Measurements from ENCODE around the gene CNNM4.

DNA sequence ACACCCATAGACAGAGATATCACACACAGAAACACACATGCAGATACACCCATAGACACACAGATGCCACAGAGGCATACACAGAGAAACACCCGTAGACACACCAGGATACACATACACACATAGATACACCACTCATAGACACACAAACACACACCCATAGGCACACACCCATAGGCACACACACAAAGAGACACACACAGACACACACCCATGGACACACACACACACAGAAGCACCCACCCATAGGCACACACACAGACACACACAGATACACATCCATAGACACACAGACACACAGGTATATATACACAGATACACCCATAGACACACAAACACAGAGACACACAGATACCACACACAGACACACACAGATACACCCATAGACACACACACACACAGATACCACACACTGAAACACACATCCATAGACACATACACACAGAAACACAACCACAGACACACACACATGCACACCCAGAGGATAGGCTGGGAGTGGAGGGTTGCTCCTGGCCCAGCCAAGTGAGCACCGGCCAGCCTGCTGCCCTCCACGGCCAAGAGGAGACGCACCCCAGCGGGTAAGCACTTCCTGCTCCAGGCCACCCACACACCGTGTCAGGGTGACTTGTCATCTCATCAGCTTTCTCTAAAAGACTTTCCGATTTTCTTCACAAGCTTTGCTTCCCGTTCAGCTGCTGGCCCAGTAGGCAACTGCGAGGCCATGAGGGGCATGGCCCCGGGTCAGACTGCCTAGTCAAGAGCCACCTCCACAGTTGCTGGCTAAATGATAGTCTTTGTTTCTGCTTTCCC is 41.3 kb downstream of the CNNM4 start:
- TF ChIP-seq, protein P1, sequence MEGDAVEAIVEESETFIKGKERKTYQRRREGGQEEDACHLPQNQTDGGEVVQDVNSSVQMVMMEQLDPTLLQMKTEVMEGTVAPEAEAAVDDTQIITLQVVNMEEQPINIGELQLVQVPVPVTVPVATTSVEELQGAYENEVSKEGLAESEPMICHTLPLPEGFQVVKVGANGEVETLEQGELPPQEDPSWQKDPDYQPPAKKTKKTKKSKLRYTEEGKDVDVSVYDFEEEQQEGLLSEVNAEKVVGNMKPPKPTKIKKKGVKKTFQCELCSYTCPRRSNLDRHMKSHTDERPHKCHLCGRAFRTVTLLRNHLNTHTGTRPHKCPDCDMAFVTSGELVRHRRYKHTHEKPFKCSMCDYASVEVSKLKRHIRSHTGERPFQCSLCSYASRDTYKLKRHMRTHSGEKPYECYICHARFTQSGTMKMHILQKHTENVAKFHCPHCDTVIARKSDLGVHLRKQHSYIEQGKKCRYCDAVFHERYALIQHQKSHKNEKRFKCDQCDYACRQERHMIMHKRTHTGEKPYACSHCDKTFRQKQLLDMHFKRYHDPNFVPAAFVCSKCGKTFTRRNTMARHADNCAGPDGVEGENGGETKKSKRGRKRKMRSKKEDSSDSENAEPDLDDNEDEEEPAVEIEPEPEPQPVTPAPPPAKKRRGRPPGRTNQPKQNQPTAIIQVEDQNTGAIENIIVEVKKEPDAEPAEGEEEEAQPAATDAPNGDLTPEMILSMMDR (conservative IDR thresholded peaks at IDR 0.05 in 1 of 2, IDR thresholded peaks at IDR 0.05 in 1 of 2; ENCODE audit: extremely low read depth in 1 of 2, insufficient read depth in 1 of 2, low read depth in 1 of 2, low read length in 2 of 2): no peak
- no peak for TF ChIP-seq EZH2 (IDR thresholded peaks at IDR 0.05; ENCODE audit: borderline replicate concordance, low read length)

Measured in mammary epithelial cell (primary cell).